ENCODE measurements around the gene HAGH.
A peak's percentile ranks its signal among the peaks of the same experiment; 100 is the strongest.
"Not testable (repeated sequence)": the region's sequence is repeated elsewhere in the genome, so short reads cannot be mapped to it uniquely, and the experiment has no call there.

HAGH gene

DNA sequence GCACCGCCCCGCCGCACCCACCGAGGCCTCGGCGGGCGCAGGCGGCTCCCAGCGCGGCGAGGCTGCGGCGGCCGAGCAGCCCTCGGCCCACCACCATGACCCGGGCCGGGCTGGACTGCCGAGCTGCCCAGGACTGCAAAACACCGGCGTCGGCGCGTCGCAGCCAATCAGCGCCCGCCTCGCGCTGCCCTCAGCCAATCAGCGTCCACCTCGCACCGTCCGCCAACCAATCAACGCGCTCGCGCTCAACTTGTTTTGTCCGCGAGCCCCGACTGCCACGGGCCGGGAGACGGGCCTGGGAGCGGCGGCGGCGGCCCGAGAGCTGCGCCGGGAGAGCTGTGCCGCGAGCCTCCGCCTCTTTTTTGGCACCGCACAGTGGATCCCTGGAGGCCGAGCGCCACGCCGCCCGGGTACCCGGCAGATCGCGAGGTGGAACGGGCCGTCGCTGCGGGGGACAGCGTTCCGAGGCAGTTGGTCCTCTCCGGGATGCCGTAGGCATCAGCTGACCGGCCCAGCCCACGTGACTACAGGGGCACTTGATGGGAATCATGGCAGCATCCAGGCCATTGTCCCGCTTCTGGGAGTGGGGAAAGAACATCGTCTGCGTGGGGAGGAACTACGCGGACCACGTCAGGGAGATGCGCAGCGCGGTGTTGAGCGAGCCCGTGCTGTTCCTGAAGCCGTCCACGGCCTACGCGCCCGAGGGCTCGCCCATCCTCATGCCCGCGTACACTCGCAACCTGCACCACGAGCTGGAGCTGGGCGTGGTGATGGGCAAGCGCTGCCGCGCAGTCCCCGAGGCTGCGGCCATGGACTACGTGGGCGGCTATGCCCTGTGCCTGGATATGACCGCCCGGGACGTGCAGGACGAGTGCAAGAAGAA, at the start of gene HAGH, which contains the start of gene FAHD1:
Gene HAGH, minus strand, starts transcription at position 135 of the 883 bp plus-strand sequence. Its CDS starts 38 bp downstream, at position 97.
Gene FAHD1, plus strand, starts transcription at position 516 of the 883 bp plus-strand sequence. Its CDS starts 33 bp downstream, at position 549.
- DNase-seq, result peak; percentile 90

DNA sequence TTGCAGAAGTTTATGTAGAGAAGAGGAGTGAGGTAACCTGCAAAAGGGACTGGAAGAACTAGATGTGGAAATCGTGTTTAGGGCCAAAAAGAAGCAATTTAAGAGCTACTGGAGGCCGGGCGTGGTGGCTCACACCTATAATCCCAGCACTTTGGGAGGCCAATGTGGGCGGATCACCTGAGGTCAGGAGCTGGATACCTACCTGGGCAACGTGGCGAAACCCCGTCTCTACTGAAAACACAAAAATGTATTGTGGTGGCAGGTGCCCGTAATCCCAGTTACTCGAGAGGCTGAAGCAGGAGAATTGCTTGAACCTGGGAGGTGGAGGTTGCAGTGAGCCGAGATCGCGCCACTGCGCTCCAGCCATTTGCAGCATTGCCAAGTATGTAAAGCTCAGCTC, 49.4 kb upstream of the HAGH start:
- not testable (repeated sequence) for DNase-seq

DNA sequence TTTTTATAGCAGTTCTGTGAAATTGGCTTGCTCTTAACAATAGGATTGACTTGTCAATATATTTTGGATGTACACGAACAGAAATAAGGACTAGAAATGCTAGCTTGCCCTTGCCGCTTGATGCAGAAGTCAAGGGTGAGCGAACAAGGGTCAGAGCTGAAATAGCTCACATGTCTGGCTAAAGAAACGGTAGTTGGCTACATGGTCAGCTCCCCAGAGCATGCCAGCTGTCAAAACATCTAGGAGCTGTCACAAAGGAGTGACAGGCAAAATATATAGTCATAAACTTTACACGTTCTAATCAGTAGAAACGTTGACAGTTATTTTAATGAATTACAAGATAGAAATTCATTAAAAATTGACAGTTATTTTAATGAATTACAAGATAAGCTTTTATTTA, 48.2 kb upstream of the HAGH start:
- DNase-seq, result no peak

DNA sequence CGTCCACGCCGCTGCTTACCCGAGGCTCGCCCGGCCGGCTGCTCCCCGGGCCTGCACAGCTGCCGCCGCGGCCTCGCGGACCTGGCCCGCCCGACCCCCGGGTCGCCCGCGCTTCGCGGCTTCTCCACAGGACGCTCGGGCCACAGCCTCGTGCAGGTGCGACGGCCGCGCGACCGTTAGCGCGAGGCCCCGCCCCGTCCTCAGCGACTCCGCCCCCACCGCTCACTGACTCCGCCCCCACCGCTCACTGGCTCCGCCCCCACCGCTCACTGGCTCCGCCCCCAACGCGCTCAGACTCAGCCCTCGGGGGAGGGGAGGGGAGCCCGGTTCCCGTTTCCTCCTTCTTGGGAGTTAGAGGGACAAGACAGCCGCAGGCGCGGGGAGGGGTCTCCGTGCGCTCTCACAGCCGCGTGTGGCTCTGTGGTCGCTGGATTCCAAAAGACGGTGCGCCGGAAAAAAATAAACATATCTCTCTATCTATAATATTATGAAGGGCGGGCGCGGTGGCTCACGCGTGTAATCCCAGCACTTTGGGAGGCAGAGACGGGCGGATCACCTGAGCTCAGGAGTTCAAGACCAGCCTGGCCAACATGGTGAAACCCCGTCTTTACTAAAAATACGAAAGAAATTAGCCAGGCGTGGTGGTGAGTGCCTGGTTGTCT, 45.5 kb upstream of the HAGH start, which contains the start of gene MEIOB:
Gene MEIOB, minus strand, starts transcription at position 191 of the 662 bp plus-strand sequence. CDS start 3,989 bp downstream, outside the sequence.
- no peak for DNase-seq

DNA sequence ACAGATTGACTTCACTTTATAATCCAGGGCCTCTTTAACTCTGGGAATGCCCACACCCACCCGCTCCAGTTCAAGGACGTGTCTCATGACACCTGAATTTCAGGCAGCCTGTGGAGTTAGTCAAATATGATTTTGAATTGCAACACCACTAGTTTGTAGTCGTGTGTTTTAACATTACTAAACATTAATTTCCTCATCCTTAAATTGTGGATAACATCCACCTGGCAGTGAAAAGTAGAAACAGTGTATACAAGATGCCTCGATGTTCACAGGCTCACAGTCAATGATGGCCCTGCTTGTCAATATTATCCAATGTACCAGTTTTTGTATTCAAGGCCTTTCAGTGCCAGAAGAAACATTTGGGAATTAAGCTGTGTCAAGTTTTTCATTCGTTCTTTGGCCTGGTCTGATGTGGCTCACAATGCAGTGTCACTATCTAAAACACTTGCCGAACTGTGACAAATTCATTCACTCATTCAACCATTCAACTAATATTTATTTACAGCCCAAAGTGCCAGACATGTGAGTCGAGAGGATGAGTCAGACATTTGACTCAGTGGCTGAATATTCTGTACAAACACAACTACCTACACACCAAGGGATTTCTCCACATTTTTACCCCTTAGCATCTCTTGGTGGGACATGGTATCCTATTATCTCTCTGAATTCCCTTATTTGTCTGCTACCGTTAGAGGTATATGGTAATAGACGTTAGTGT, 43.9 kb upstream of the HAGH start:
- DNase-seq, result no peak

DNA sequence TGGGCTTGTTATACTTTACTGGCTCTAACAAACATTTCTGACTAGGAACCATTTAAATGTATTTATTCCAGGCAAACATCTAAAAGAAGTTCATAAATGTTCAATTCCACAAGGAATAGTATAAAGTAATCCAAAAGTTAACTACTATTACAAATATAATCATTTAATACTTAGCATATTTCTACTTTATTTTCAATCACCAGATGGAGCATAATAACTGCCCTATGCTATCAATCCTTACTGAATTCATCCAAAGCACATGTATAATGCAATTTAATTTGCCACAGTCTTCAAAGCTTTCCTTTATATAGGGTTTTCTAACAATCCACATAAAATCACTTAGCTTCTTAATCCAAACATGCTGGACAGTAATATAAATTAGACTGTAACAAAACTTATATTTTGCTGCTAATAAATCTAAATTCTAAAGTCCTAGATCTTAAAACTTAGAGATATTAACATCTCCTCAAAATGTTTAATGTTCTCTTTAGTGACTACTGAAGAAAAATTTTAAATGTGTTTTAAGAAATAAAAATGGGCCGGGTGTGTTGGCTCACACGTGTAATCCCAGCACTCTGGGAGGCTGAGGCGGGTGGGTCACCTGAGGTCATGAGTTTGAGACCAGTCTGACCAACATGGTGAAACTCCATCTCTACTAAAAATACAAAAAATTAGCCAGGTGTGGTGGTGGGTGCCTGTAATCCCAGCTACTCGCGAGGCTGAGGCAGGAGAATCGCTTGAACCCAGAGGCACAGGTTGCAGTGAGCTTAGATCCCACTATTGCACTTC, 39.5 kb upstream of the HAGH start:
- DNase-seq, result peak; percentile 6

DNA sequence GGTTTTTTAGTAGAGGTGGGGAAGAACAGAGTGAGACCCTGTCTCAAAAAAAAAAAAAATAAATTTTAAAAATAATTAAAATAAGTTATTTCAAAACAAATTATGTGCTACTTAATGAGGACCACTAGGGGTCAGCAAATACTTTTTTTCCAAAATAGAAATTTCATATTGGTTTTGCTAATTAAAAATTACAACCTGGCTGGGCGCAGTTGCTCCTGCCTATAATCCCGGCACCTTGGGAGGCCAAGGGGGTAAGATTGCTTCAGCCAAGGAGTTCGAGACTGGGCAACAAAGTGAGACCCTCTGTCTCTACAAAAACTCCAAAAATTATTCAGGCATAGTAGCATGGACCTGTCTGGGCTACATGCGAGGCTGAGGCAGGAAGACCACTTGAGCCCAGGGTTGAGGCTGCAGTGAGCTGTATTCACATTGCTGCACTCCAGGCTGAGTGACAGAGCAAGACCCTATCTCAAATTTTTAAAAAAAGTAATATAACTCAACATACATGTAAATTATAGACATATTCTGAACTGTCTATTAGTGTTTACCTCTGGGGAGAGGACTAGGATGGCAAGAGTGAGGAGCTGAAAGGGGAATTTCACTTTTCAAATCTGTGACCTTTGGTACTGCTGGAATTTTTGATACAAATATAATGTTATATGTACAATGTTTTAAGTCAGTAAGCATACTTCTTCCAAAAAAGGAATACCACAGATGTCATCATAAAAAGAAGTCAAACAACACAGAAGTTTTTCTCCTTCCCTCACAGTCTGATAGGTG, 37.2 kb upstream of the HAGH start:
- peak; percentile 48 for DNase-seq

DNA sequence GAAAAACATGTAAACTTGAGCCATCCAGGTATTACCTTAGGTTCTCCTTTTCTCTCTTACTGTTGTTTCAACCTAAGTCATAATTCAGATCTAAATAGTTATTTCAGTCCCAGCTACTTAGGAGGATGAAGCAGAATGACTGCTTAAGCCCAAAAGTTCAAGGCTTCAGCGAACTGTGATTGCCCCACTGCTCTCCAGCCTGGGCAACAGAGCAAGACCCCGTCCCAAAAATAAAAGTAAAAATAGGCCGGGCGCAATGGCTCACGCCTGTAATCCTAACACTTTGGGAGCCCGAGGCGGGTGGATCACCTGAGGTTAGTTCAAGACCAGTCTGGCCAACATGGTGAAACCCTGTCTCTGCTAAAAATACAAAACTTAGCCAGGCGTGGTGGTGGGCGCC, 35.8 kb upstream of the HAGH start:
- no peak for DNase-seq

DNA sequence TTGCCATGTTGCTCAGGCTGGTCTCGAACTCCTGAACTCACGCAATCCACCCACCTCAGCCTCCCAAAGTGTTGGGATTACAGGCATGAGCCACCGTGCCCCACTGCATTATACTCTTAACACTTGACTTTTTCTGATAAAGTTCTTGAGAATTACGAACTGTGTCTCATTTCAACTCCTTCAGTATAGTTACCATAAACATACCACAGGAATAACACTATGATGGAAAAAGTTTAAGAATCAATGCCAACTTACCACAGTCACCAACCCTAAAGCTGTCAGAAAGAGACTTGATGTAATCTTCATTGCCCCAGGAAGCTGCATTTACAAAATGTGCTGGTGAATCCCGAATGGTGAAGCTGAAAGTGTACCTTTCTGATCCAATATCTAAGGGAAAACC, 35.1 kb upstream of the HAGH start:
- DNase-seq, result no peak

DNA sequence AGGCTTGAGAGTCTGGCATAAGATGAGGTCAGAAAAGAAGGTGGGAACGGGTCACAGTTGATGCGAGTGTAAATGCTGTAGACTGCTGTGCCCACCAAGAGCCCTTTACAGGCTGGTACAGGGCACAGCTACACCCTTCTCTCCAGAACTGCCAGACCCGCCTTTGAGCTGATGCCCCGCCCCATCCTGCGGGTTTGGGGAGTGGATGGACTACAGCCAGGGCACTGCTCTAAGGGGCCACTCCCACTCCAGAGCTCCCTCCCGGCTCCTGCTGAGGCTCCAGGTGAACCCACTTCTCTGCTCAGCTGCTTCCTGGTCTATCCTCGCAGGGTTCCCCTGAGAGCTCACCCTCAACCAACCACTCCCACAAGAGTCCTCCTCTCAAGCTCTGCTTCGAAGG, 33.0 kb upstream of the HAGH start:
- no peak for DNase-seq

DNA sequence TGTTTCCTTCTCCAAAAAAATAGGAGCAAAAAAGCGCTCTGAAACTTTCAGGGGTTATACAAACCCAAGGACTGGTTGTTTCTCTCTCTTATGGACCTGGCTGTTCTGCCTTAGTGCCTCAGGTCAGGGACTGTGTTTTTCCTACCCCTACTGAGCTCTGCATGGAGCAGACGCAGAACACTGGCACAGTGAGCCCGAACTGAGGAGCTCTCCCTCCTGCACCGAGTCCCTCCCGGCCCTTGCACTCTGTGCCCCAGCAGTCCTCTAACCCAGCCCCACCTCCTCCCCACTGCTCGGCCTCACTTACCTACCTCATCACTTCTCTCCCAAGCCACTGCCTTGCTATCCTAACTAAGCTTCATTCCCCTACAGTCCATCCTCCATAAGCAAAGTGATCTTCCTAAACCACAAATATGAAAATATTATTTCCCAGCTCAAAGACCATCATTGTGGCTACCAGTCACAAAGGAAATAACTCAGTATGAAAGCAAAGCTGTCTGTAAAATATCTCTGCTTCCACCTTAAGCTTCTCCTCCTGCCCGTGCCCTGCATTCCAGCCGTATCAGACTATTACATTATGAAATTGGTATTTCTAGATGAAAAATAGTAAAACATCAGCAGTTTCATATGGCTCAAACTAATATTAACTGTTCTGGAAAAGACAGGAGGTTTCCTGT, 31.7 kb upstream of the HAGH start:
- DNase-seq, result no peak

DNA sequence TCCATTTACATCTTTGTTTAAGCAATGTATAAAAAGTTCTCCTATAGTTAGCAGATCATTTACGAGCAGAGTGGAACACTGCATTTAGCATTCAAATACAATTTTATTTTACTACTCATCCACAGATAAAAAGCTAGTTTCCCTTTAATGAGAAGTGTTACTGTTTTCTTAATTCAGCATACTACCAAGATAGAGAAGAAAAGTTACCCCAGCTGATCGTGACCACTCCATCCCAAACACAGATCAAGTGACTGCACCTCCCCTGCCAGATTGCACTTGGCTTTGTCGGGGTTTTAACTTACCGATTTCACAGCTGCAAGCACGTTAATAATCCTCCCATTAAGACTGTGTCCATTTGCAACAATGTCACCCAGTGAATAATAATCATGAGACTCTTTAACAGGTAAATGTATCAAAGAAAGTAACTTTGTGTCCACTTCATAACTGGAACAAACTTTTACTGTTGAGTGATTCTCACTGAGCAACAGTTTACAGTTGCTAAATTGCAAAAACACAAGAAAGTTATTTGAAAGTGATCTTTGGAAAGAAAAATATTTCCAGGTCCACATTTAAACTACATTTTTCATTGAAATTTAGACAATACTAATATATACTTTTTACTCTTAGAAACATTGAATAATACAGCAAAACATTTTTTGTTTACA, 30.9 kb upstream of the HAGH start:
- DNase-seq, result no peak

DNA sequence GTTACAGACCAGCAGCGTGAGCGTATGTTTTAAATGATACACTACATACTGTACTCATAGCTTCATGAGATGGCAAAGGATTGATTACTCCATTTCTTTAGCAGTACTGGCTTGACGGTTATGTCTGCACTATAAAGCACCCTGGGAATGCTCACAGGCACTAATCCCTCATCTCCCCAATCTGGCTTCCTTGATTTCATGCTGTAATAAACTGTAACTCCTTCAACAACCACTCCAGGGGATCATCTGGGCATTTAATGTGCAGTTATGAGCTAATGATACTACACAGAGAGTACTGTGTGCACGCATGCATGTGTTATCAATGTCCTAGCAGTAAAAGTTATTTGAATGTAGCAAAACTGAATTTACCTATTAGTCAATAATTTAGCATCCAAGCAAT, 25.2 kb upstream of the HAGH start:
- no peak for DNase-seq

DNA sequence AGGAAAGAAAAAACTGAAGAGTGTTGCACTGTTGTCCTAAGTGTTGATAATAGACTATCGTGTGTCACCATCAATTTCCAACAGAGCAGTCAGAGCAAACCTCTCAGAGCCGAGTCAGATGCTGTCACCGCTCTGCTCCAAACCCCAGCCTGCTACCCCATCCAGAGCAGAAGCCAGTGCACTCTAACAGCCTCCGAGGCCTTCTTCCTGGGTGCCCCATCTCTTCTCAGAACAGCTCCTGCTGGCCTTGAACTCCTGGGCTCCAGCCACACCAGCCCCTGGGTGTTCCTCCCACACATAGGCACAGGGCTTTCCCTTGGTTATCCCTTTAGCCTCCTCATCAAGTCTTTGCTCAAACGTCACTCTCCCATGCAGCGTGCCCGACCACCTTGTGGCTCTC, 24.4 kb upstream of the HAGH start:
- DNase-seq, result no peak

DNA sequence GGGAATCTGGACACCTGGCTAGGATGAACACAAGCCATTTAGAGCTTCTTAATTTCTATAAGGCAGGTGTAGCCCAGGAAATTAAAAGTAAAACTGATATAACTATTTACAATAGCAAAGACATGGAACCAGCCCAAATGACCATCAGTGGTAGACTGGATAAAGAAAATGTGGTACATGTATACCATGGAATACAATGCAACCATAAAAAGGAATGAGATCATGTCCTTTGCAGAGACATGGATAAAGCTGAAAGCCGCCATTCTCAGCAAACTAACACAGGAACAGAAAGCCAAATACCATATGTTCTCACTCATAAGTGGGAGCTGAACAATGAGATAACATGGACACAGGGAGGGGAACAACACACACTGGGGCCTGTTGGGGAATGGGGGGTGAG, 19.8 kb upstream of the HAGH start:
- no peak for DNase-seq

DNA sequence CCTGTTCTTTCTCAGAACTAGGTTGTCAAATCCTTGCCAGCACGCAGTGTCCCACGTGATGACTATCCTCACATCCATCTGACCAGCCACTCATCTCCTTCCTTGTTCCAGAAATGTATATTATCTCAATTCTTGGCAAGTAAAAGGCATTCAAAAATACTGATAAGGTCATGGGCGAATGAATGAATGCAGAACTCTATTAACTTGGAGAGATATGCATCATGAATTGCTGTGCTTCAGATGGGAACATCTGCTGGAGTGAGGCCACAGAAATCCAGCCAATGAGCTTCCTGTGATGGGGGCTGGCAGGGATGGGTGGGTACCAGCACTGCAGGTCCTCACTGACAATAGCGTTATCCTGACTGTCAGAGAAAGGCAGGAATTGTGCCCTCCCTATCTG, 19.4 kb upstream of the HAGH start:
- no peak for DNase-seq

DNA sequence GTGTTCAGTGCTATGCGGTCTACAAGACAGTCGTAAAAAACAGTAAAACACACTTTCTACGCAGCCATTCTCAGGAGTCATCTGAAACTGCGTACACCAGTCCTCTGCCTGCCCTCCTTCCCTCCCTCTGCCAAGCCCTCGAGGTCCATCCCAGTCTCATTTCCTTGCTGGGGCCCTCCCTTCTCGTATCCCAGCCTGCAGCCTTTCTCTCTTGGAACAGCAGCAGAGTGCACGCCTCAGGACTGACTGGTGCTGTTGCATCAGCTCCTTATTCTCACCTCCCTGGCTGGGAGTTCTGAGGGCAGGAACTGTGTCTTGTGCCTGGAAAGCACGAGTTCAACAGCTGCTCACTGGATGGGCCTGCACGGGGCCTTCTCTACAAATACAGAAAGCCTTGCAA, 12.9 kb upstream of the HAGH start:
- DNase-seq, result no peak

DNA sequence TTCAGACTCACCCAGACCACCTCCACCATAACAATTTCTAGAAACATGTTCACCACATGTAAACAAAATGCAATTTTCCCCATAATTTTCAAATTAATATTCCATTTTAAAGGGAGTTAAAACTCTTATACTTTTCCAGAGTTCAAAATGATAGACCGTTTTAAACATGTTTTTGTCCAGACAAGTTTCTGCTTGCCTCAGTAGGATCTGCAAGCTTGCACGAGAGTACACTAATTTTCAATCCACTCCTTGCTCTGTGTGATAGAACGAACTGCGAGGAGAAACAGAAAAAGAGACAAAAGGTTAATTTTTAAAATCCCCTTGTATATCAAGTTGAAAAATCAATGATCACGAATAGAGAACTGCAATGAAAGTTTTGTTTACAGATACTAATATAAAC, 7.5 kb upstream of the HAGH start:
- DNase-seq, result no peak

DNA sequence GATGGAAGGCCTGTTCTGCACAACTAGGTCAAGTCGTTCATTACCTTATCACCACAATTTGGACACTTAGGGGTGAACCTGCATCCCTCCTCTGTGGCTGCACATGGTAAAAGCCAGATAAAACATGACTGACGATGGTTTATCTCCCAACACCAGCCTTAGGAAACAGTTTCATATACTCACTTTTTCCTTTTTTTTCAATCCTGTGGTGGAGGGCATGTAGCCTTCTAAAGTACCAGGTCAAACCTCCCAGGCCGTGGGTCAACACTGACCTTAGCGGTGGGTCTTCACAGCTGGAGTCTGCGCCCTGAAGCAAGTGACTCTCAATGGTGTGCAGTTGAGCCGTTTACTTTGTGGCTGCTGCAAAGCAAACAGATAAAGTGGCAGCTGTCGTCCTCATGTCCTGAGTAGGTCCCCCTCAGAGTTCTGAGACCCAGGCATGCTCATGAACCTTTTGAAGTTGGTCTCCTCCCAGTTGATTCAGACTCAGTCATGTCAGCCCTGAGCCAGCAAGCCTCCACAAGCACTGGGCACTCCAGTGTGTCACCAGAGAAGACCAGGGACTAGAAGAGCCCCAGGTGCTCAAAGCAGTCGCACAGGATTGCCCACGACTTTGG, 6.3 kb upstream of the HAGH start:
- no peak for DNase-seq

Measured in NCI-H2171 treated with DMSO at 0.1 percent for 48 hours (cell line).